ENCODE measurements around the gene DNAH2.

DNA sequence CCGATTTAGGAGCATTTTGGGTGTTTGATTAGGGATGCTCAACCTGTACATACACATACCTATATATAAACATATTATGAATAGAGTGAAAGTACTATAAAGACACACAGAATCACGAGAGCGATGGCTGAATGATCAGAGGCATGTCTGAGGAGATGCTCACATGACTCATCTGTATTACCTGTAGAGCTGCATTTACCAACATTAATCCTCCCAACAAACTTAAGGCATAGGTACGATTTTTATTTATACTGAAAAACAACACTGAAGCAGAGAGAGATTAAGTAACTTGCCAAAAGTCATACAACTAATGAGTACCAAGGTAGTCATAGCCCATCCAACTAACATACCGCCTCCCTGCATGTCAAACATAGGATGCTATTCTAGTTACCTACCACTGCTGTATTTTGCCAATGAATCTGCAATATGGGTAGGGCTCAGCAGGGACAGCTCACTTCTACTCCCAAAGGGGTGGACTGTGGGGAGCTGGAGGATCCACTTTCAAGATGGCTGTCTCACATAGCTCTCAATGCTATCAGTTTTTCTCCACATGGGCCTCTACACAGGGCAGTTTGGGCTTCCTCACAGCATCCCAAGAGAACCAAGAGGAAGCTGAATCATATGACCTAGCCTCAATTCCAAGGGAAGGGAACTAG, 147.6 kb downstream of the DNAH2 start:
- TF ChIP-seq POLR2AphosphoS5 (IDR thresholded peaks at IDR 0.05; ENCODE audit: insufficient read depth, low read depth, low read length) (no peak), CTCF (IDR thresholded peaks at IDR 0.05; ENCODE audit: extremely low read depth in 1 of 2, insufficient read depth in 1 of 2, low read depth in 1 of 2, low read length in 2 of 2) (no peak), POLR2A (IDR thresholded peaks at IDR 0.05; ENCODE audit: low read depth, low read length) (no peak), MAX (IDR thresholded peaks at IDR 0.05; ENCODE audit: insufficient read depth, insufficient read length) (no peak), MYC (IDR thresholded peaks at IDR 0.05; ENCODE audit: low read depth, low read length) (no peak), EZH2 (IDR thresholded peaks at IDR 0.05; ENCODE audit: borderline replicate concordance, low read depth, low read length, severe bottlenecking) (no peak), JUN (IDR thresholded peaks at IDR 0.05; ENCODE audit: borderline replicate concordance, insufficient read depth, insufficient read length, low read depth) (no peak), FOS (IDR thresholded peaks at IDR 0.05; ENCODE audit: borderline replicate concordance, insufficient read depth, low read length) (no peak)
